ENCODE measurements around the gene MEF2B.
"Not testable (repeated sequence)": the region's sequence is repeated elsewhere in the genome, so short reads cannot be mapped to it uniquely, and the experiment has no call there.

MEF2B gene

DNA sequence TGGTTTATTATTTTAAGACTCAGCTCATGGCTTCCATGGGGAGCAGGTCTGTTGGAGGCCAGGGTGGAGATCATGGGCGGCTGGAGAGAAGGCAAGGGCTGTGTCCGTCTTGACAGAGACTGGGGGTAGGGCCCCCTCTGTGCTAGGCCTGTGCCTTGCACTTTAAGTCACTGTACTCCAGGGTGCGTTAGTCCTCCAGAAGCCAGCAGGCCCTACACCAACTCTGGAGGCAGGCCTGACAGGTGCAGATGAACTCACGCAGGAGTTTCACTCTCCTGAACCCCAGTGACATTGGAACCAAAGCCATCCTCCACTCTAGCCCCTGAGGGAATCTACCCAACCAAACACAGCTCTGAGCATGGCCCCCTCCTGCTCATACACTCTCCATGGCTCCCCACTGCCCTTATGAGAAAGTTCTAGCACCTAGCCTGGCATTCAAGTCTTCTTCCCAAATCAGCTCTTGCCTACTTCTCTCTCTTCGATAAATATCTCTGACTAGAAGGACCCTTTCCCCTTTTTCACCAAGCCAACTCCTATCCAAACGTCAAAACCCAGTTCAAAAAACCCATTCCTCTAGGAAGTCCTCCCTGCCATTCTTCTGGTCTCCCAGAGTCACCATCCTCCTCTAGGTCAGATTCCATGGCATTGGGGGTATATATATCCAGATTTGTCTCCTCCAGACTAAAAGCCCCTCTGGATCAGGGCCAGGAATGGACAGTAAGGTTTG lies 15.1 kb downstream of the MEF2B start:
- no peak for DNase-seq

DNA sequence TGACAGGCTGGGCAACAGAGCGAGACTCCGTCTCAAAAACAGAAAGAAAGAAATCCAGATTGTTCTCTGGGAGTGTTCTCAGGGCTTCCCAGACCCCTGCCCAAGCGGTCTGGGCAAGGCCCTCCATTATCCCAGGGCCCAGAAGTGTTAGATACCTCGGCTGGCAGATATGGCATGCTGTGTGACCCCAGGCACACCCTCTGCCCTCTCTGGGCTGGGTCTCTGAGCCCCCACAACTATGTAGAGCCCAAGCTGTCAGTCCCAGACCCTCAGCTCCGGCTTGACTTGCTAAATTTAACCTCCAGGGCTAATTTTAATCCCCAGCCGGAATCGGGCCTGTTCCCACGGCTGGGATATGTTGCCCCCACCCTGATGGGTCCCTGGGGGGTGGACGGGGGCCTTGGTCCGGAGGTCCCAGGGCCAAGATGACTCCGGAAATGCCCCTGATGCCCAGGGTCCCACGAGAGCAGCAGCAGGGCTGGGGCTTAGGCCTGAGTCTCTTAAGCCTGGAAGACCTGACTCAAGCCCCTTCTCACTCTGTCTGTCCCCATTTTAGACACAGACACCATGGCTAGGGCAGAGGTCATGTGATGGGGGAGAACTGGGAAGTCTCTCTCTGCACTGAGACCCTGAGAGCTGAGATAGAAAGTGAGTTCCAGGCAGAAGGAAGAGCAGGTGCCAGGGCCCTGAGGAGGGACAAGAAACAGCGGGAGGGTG lies 17.2 kb downstream of the MEF2B start:
- DNase-seq: no peak

DNA sequence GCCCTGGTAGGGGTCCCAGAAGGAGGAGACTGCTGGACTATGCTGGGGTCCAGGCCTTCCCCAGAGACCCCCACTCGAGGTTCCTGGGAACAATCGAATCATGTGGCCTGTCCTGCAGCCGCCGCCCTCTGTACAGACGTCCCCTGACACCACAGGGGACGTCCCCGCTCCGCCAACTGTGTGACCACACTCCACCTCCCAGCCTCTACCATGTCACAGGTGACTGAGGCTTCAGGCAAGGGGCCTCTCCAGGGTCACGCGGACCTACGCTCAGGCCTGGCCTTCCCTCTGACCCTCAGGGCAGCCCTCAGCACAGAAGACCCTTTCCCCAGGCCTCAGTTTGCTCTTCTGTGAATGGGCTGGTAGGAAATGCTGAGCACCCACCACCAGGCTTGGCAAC lies 18.6 kb downstream of the MEF2B start:
- DNase-seq: no peak

DNA sequence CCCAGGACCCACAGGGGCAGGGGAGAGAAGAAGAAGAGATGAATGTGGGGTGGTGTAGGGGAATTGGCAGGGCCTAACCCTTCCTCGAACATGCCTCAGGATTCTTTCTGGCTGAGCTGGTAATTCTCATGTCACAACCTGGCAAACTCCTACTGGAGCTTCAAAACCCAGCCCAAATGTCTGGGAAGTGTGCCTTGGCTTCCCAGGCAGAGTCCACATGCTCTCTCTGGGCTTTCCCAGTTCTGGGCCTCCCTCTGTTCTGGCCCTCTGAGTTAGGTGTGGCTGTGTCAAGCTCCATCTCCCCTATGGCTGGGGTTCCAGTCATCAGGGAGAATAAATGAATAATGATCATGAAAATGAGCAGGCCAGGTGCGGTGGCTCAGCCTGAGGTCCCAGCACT lies 20.6 kb downstream of the MEF2B start:
- no peak for DNase-seq

DNA sequence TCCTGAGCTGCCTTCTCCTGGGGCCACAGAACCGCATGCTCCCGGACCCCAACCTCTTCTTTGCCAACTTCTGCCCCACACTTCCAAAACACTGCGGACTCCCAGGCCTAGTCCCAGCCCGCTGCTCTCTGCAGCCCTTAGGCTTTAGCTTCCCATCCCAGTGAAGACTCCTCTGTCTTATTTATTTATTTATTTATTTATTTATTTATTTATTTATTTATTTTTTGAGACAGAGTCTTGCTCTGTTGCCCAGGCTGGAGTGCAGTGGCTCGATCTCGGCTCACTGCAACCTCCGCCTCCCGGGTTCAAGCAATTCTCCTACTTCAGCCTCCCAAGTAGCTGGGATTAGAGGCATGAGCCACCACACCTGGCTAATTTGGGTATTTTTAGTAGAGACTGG lies 21.6 kb downstream of the MEF2B start:
- not testable (repeated sequence) for DNase-seq

DNA sequence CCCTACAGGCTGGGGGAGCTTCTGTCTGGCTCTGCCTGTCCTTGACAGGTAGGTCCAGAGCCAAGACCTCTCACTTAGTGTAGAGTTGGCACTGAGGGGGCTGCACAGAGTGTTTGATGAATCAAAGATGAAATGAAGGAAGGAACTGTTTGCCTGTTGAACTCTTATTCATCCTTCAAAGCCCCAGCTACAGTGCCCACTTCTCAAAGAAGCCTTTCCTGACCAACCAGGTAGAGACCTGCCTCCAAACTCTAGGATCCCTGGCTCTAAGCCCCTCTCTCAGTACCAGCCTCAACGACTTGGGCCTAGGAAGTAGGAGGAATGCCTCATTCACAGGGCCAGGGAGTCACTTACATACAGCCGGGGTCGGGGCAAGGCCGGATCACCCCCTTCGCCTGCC lies 22.7 kb downstream of the MEF2B start:
- DNase-seq: no peak

DNA sequence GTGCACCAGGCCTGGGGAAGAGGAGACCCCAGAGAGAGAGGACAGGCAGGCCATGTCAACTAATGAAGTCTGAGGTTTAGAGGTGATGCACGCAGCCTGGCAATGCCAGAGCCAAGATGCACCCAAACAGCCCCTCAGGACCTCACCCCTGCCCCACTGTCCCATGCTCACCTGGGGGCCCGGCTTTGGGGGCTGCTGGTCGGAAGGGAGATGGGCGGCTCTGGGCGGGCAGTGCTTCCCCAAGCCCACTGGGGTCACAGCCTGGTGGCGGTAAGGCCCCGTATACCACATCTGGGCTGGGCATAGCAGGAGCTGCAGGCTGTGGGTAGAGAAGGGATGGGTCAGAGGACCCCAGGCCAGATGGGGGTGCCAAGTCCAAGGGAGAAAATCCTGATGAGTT lies 23.2 kb downstream of the MEF2B start:
- no peak for DNase-seq

DNA sequence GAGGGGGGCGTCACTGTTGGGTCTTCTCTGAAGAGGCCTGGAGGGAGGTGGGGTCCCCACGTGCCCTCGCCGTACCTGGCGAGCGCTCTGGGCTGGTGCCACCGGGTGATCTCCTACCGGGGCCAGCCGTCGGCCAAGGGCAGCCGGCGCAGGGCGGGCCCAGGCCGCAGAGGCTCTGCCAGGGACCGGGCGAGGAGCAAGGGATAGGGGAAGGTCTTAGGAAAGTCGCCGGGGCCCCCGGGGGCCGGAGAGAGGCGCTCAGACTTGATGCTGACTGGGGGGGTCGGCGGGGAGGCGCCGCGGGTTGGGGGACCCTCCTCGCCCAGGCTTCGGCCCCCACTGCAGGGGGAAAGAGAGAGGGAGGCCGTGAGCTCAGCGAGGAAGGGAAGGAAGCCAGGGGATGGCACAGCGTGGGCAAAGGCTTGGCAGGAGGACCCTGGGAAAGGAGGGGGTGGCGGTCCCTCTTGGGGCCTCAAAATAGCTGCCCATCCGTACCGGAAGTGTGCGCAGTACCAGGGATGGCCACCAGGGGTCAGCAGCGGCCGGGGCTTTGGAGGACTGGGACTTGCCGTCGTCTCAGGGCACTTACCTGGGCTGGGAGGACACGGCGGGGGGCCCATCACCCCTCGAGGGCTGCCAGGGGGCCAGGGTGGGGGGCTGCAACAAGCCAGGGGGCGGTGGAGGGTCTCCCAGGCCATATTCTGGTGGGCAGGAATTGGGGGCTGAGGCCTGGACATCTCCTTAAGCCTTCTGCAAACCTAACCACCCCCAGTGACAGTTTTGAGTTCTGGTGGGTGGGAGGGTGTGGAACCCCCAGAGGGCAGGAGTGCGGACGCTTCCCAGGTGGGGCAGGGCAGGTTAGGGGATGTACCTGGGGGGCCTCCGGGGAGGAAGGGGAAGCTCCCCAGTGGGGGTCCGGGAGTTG lies 24.1 kb downstream of the MEF2B start:
- peak; percentile 52 to 89 (median 80) for DNase-seq

DNA sequence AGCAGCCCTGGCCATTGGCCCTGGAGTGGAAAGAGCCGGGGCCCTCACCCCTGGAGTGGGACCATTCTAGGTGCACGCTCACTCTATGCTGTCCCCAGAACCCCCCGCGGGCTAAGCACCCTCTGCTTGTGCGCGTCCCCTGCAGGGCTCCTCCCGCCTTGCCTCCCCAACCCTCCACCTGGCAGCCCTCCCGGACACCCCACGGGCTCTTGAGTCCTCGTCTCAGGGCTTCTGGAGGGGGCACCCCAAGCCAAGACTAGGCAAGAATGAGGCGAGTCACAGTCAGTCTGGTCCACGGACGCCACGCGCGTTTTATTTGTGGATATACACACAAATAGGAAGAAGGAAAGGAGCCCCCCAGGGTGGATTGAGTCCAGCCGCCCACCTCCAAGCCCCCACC lies 24.8 kb downstream of the MEF2B start:
- no peak for DNase-seq

DNA sequence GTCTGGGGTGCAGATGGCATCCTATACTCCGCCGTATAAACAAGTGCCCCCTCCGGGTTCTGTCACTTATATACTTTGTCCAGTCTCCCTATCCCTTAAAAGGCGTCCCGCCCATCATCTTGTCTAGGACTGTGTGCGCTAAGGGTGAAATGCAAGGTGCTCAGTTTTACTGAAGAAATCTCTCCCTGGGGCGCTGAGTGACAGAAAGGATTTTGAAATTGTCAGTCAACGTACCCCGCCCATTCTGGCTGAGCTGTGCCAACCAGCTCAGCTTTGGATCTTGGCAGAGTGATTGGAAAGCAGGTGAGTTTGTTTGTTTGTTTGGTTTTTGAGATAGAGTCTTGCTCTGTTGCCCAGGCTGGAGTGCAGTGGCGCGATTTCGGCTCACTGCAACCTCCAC lies 27.7 kb downstream of the MEF2B start:
- no peak for DNase-seq

DNA sequence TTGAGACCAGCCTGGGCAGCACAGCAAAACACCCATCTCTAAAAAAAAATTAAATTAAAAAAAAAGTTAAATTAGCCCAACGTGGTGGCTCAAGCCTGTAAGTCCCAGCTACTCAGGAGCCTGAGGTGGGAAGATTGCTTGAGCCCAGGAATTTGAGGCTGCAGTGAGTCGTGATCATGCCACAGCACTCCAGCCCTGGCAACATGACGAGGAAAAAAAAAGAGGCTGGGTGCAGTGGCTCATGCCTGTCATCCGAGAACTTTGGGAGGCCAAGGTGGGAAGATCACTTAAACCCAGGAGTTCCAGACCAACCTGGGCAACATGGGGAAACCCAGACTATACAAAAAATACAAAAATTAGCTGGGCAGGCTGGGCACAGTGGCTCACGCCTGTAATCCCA lies 29.6 kb downstream of the MEF2B start:
- DNase-seq: no peak

DNA sequence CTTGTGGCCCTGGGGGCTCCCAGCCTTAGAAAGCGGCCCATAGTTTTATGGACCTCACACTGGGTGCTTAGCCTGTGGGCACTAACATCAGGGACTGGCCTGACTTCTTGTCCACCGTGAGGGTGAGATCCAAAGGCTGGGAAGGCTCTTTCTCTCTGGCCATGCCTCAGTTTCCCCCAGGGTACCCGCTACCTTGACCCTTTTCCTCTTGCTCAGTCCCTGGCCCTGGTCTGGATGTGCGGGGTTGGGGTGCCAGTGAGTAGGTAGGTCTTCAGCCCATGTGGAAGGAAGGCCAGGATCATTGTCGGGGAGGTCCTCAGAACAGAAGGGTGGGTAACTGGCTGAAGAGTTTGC lies 30.2 kb downstream of the MEF2B start:
- DNase-seq: no peak

DNA sequence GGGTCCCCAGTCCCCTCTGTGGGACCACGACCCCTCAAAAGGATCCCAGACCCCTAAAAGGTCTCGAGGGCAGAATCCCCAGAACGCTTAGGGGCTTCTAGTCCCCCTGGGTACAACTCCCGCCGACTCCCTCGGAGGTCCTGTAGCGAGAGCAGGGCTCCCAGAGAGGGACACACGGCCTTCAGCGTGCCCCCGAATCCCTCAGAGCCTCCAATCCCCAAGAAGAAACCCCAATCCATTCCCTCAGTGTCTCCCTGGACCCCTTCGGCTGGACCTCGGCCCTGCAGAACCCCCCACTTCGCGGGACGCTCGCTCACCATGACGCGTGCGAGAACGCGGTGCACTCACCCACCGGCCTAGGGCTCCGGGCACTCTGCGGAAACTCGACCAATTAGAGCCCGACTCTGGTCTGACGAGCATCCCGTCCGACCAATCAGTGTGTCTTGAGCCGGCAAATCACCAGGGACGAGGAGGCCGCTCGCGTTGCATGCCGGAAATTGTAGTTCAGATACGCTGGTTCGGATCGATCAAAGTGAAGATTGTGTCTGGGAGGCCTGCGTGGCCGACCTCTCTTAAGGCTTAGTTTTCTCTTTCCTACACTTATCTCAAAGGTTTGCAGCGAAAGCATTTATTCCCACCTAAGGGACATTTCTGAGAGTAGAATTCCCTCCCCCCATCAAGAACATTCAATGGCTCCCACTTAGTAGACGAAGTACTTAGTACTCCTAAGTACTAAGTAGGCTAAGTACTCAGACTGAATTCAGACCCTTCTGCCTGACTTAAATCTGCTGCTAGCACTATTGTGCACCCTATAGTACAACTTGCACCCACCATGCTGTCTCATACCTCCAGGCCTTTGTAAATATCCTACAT lies 31.7 kb downstream of the MEF2B start, which contains the start of gene TMEM161A:
Gene TMEM161A (minus strand): TSS at position 370 of the 873 bp plus-strand sequence. CDS start 50 bp downstream, at position 320.
- DNase-seq: peak; percentile 89 to 95 (median 93)

DNA sequence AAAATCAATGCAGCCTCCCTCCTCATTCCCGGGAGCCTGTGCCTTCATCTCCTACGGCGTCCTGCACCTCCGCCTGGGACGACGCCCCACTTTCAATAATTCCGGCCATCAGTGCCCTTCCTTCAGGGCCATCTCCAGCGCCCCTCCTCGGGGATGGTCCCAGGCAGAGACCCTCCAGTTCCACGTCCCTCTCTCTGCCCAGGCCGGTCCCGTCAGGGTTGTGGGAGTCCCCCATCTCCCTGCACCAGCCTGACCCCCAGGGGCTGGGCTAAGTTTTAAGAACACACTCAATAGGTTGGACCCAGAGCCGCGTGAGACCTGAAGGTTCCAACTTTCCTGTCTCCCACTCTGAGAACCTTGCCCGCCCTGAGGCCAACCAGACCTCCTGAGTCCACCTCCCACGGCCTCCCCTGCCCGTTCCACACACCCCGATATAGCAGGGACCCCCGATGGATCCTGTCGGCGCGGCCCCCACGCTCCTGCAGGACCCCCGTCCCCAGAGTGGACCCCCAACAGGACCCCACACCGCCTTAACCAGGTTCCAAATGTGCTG lies 32.4 kb downstream of the MEF2B start:
- DNase-seq: no peak

DNA sequence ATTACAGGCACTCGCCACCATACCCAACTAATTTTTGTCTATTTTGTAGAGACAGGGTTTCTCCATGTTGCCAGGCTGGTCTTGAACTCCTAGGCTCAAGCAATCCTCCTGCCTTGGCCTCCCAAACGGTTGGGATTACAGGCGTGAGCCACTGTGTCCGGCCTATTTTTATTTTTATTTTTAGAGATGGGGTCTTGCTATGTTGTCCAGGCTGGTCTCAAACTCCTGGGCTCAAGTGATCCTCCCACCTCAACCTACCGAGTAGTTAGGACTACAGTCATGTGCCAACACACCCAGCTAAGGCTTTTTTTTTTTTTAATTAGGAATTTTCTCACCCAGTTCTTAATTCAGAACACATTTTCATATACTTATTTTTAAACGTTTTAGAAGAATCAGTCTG lies 34.4 kb downstream of the MEF2B start:
- DNase-seq: not testable (repeated sequence)

DNA sequence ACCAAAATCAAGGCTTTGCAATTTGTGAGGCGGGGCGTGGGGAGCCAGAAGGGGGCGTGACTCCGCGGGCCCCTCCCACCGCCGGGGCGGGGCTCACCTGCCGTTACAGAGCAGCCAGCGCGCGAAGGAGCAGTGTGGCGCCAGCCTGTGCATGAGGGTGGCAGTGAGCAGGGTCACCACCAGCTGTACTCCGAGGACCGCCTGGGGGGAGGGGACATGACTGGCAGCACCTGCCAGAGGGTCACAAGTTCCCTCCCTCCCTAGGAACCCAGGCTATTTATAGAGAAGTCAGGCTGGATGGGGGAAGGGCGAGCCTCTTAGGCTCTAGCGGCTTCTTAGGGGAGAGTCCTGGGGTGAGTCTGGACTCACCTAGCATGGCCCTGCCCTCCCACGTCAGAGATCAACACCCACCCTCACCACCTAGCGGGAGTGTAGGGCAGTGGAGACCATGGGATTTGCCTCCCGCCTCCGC lies 35.3 kb downstream of the MEF2B start:
- DNase-seq: peak in 5 of 6 experiments; percentile 40 to 53 (median 49)

DNA sequence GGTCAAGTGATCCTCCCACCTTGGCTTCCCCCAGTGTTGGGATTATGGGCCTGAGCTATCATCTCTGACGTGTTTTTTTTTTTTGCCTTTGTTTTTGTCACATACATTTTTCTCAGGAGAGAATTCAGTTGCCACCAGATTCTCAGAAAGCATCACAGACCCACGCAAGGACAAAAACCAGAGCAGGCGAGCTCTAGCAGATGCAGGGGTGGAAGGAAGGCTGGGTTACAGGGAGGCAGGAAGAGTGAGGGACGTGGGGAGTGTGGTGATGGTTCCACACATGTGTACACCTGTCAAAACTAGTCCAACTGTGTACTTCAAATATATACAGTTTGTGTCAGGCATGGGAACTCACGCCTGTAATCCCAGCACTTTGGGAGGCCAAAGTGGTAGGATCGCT lies 36.1 kb downstream of the MEF2B start:
- no peak for DNase-seq

DNA sequence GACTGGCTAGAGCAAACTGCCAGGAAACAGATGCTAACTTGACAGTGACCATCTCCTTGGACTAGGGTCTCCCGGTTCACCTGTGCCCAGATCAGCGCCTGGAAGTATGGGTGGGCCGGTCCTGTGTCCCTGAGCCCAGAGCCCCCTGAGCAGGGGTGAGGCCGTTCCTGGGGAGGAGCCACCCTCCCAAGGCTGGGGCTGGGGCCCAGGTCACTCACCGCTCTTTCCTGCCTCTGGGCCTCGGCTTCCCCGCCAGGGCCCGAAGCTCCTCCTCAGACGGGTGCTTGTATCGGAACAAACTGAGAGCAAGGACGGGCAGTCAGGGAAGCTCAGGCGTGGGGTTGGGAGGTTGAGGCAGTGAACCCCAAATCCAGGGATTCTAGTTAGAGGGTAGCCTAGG lies 37.2 kb downstream of the MEF2B start:
- no peak for DNase-seq

DNA sequence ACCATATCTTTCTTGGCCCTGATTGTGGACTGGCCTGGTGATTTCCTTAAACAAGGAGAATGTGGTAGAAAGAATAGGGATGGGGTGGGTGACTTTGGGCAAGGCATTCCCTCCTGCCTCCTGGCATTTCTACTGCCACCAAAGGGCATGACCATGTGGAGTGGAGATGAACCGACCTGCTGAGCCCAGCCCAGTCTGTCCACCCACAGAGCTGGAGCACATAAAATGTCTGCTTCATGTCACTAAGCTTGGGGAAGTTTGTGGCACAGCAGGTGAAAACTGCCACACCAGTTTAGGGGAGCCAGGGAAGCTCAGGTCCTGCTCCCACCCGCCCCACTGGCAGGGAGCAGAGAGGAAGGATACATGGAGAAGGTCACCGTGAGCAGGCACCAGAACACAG lies 38.1 kb downstream of the MEF2B start:
- DNase-seq: no peak

DNA sequence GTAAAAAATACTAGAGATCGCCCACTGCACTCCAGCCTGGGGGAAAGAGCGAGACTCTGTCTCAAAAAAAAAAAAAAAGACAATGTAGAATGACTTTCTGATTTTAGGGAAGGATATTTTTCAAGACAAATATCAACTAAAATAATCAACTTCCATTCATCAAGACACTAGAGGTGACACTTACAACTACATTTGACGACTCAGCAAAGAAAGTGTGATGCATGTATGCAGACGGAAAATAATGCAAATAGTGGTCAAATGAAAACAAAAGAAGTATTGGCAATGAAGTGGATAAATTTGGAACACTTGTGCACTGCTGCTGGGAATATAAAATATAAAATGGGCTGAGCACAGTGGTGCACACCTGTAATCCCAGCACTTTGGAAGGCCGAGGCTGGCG lies 44.0 kb downstream of the MEF2B start:
- DNase-seq: no peak

DNA sequence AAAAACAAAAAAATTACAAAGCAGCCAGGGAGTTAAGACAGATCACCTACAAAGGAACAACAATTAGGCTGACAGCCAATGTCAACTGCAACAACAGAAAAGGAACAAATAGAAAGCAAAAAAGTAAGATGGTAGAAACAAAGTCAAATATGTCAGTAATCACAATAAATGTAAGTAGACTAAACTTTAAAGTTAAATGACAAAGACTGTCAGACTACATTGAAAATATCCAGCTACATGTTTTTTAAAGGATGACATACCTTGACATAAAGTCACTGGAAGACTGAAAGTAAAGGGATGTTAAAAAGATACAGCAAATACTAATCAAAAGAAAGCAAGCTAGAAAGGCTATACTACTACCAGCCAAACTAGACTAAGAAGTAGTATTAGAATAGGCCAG lies 46.7 kb downstream of the MEF2B start:
- no peak for DNase-seq

DNA sequence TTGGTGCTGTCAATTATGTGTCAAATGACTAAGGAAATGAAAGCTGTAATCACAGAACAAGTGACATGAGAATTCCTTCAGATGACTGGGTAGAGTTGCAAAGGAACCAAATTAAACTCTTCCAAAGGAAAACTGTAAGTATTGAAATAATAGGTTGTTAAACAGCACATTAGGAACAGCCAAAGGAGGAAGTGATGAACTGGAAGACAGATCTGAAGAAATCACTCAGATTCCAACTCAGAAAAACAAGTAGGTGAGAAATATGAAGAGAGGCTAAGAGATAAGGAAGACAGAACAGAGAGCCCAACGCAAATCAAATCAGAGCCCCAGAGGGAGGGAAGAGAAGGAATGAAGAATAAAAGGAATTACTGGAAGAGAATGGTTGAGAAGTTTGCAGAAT lies 47.2 kb downstream of the MEF2B start:
- DNase-seq: no peak

Measured in stimulated activated naive CD4-positive, alpha-beta T cell (primary cell).